ENCODE results near the gene CMTM4. TPM values are rescaled to one million over a fixed set of nuclear protein-coding genes. Genes with fewer than 3 reads are reported as not detected.

The CMTM4 gene
- total RNA-seq: 7.6 and 11.3 TPM in 2 replicates

DNA sequence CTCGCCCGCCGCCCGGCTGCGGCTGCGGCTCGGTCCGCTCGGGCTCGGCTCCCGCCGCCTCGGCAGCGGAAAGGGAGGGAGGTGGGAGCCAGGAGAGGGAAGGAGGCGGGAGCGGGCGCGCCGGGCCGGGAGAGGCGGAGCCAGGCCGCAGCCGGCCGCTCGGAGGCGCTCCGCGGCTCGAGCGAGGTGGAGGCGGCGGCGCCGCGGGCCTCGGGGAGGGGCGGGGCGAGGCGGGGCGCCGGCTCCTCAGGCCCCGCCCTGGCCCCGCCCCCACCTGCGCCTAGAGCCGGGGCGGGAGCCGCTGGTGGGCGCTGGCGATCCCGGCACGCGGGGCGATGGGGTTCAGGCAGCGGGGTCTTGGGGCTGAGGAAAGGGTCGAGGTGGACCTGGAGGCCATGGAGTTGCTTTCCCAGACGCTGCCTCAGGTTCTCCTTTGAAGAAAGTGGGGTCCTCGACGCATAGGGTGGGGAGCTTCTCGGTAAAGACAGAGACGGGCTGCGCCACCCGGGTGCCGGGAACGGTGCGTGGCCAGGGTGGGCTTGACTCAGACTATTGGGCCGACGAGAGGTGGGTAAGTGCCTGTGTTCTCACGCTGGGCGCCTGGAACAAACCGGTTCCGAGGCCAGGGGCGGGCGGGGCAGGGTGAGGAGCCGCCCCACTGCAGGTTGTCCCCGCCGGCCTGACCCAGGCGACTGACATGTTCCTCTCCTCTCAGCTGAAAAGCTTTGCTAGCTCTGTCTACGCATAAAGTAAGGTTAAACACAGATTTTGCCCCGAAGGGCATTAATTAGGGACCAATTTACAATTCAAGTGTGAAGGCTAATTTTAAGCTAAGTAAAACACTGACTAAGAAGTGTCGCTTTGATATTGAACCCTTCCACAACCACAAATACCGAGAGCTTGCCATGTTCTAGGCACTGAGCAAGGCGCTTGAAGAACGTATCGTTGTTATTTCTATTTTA, at the start of gene CMTM4:
TSS of gene CMTM4 (minus strand) at position 75 of the 962 bp plus-strand sequence. CDS start 218 bp downstream, outside the sequence.

DNA sequence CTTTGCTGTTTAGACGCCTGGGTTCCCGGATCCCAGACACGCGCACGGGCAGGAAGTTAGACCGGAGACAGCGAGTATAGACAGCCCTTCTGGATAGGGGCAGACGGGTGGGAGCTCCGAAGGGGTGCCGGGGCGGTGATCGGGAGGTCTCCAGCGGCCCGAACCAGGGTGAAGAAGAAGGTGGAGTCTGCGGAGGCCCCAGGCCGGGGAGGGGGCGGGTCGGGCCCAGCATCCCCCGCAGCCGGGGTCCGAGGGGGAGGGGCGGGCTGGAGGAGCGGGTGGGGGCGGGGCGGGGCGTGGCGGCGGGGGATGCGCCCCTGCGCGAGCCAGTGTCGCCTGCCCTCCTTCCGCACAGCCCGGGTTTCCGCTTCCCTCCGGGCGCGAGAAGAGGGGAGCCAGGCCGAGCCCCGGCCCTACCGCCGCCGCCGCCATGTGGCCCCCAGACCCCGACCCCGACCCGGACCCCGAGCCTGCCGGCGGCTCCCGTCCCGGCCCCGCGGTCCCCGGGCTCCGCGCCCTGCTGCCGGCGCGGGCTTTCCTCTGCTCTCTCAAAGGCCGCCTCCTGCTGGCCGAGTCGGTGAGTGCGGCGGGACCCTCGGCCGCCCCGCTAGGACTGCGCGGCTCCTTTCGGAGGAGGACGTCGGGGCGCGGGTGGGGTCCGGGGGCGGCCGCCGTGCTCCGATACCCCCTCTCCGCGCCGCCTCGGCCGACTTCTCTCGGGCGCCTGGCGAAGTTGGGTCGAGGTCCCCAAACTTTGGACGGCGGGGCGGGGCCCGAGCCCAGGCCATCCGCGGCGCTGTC, 92.0 kb downstream of the CMTM4 start, which contains the start of gene CMTM3:
TSS of gene CMTM3 (plus strand) at position 329 of the 801 bp plus-strand sequence. CDS start at position 431, 102 bp downstream.

DNA sequence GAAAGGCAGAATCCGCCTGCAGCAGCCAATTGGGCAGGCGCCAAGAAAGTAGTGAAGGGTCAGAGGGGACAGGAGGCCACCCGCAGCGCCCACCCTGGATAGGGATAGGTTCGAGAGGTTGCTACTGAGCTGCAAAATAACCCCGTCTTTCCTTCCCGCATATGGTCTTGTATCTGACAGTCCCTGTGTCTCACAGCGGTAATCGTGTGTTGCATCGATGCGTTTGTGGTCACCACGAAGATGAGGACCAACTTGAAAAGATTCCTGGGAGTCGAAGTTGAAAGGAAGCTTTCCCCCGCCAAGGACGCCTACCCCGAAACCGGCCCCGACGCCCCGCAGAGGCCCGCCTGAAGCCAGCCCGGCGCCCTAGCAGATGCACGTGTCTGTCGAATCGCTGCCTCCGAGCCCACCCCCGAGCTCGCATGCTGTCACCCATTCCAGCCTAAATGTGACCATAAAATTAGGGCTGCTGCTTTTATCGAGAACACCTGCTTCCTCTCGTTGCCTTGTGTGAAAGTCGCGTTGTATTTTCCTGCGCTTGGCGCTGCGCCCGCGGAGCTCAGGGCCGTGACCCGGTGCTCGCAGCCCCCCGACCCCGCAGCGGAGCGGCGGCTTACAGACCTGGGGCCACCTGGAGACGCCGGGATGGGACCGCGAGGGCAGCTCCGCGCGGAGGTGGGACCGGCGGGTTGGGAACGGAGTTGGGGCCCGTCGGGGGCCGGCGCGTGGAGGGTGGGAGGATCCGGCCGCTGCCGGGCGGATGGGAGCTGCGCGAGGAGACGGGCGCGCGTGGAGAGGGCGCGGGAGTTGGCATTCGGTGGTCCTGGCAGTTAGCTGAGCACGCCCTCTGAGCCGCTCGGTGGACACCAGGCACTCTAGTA, 117.7 kb downstream of the CMTM4 start, which contains the start of gene CMTM2:
TSS of gene CMTM2 (plus strand) at position 813 of the 881 bp plus-strand sequence. CDS start 145 bp downstream, outside the sequence.

DNA sequence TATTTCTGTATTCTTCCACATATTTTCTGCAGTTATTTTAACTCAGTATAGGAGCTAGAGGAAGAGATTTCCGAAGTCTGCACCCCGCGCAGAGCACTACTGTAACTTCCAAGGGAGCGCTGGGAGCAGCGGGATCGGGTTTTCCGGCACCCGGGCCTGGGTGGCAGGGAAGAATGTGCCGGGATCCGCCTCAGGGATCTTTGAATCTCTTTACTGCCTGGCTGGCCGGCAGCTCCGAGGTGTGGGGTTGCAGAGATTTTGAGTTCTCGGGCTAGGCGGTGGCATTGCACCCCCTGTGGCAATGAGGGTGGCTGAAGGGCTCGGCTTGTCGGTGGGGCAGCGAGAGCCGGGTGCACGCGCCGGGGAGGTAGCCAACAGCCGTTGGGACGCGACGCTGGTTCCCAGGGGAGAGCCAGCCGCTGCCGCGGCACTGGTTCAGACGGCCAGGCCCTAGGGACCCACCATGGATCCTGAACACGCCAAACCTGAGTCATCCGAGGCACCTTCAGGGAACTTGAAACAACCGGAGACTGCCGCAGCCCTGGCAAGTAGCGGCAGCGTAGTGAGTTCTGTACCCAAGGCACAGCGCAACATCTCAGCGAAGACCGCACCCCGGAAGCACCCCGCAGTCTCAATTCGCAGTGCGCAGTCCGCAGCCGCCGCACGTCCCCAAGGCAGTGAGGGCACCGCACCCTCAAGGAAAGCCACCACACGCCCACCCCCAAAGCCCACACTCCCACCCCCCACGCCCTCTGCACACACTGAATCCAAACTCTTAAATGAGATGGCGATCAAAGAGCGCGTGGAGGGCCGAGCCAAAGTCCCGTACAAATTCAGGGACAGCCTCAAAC, 130.3 kb downstream of the CMTM4 start, which contains the start of gene CMTM1:
TSS of gene CMTM1 (plus strand) at position 389 of the 851 bp plus-strand sequence. CDS start at position 464, 75 bp downstream.

Other genes starting within 250 kb of the CMTM4 start
- 27.2 and 27.3 TPM in 2 replicates for gene TK2, start 146.6 kb downstream of the CMTM4 start, total RNA-seq
- 21.9 and 39.8 TPM in 2 replicates for gene CKLF, start 144.2 kb downstream of the CMTM4 start, total RNA-seq
- 1.4 and 3.7 TPM in 2 replicates for gene CMTM1, start 130.3 kb downstream of the CMTM4 start, total RNA-seq
- gene CMTM2, start 117.3 kb downstream of the CMTM4 start, total RNA-seq: not detected in 2 replicates
- 32.3 and 50.6 TPM in 2 replicates for gene CMTM3, start 92.0 kb downstream of the CMTM4 start, total RNA-seq
- gene DYNC1LI2, start 54.9 kb upstream of the CMTM4 start, total RNA-seq: 41.2 and 53.7 TPM in 2 replicates
- gene TERB1, start 104.8 kb upstream of the CMTM4 start, total RNA-seq: not detected in 2 replicates
- gene NAE1, start 134.2 kb upstream of the CMTM4 start, total RNA-seq: 34.7 and 61.5 TPM in 2 replicates
- gene CA7, start 147.7 kb upstream of the CMTM4 start, total RNA-seq: not detected in 2 replicates
- 4.9 and 6.1 TPM in 2 replicates for gene PDP2, start 183.8 kb upstream of the CMTM4 start, total RNA-seq
- not detected in 2 replicates for gene CDH16, start 222.1 kb upstream of the CMTM4 start, total RNA-seq
- gene RRAD, start 228.8 kb upstream of the CMTM4 start, total RNA-seq: 0.58 and 1.1 TPM in 2 replicates
- 71.4 and 88.2 TPM in 2 replicates for gene CIAO2B, start 237.7 kb upstream of the CMTM4 start, total RNA-seq
- gene CES2, start 238.8 kb upstream of the CMTM4 start, total RNA-seq: 23.2 and 30.4 TPM in 2 replicates

Measured in pericardium fibroblast (primary cell).